Natural killer cell (primary cell): ENCODE measurements around the gene TIMP2. TPM values are rescaled to one million over a fixed set of nuclear protein-coding genes. Genes with fewer than 3 reads are reported as not detected.

ENCODE experiments used
- ATAC-seq, 3 donors: fragments of 150-1000 bp in 2 of 3; fragments of 200-7000 bp in 1 of 3; cut with Tn5 transposase; 1 replicate in 1 of 3; 2 replicates in 2 of 3; pipeline ENCODE4 v1.10.0; 2021; ENCODE audit warnings: mild to moderate bottlenecking in 2 of 3, moderate library complexity in 2 of 3
- DNase-seq, 2 donors: peaks; one replicate each; pipeline versions ENCODE4 v3.0.0 to v3.0.0-alpha.2; 2013 to 2021; ENCODE audit warnings: mixed read lengths in 1 of 2
- H3K27ac ChIP-seq: one replicate; pipeline ENCODE4 v1.5.1; 2013; ENCODE audit warnings: mild to moderate bottlenecking, low read length
- H3K27me3 ChIP-seq: one replicate; pipeline ENCODE4 v1.6.1; 2013; ENCODE audit warnings: low read length; ENCODE audit not compliant: control insufficient read depth, insufficient read depth
- H3K36me3 ChIP-seq: one replicate; pipeline ENCODE4 v1.6.1; 2013; ENCODE audit warnings: low read length; ENCODE audit not compliant: control insufficient read depth, insufficient read depth
- H3K4me1 ChIP-seq: one replicate; pipeline ENCODE4 v1.6.1; 2013; ENCODE audit warnings: low read length; ENCODE audit not compliant: control insufficient read depth, insufficient read depth
- H3K4me3 ChIP-seq: one replicate; pipeline ENCODE4 v1.5.1; 2013; ENCODE audit warnings: low read length
- H3K9me3 ChIP-seq: one replicate; pipeline ENCODE4 v1.6.1; 2013; ENCODE audit warnings: low read length; ENCODE audit not compliant: control insufficient read depth, insufficient read depth
- H3K27ac Mint-ChIP-seq, 2 donors: one replicate each; pipeline ENCODE4 v1.8.0; 2022; ENCODE audit warnings: mild to moderate bottlenecking in 2 of 2, mixed read lengths in 2 of 2, moderate library complexity in 1 of 2
- H3K27me3 Mint-ChIP-seq, 2 donors: one replicate each; pipeline ENCODE4 v1.8.0; 2022; ENCODE audit warnings: low read depth in 2 of 2, mixed read lengths in 2 of 2
- H3K36me3 Mint-ChIP-seq: one replicate; pipeline ENCODE4 v1.8.0; 2022; ENCODE audit warnings: mixed read lengths
- H3K4me1 Mint-ChIP-seq, 2 donors: one replicate each; pipeline ENCODE4 v1.8.0; 2022; ENCODE audit warnings: mixed read lengths in 2 of 2
- H3K4me3 Mint-ChIP-seq: one replicate; pipeline ENCODE4 v1.8.0; 2022; ENCODE audit warnings: mild to moderate bottlenecking, moderate library complexity, mixed read lengths
- H3K9me3 Mint-ChIP-seq, 2 donors: one replicate each; pipeline ENCODE4 v1.8.0; 2022; ENCODE audit warnings: mixed read lengths in 2 of 2
- WGBS: methylation state at CpG from one replicate; pipeline ENCODE4 v1.1.7; 2013; ENCODE audit warnings: missing lambda C conversion rate; ENCODE audit not compliant: insufficient coverage; 5-methylcytosine and 5-hydroxymethylcytosine counted together
- intact Hi-C: fragments of 100-400 bp; cut with micrococcal nuclease; formaldehyde crosslinking; loops from one replicate; pipeline ENCODE4 v1.14.2; 2022
- total RNA-seq, 4 donors: library from RNA; stranded (reverse); fragments of 120-200 nt in 1 of 4; gene quantifications; one replicate each; pipeline versions ENCODE4 v1.2.3 to v1.2.4, GENCODE V29; 2013 to 2022
- TF ChIP-seq, protein P1 (sequence below): fragments of 200-600 bp; IDR thresholded peaks from one replicate; pipeline ENCODE4 v1.8.0; 2022; ENCODE audit warnings: antibody characterized with exemption

The TIMP2 gene
- total RNA-seq, 3 donors from 2014 or later (not counting 1 experiment from before 2014, with no cell fraction given): 3.6 to 8.2 (median 7.1) TPM

- H3K27ac ChIP-seq: no peak overlapping the region
- no peak overlapping the region for H3K4me3 Mint-ChIP-seq
- no peaks in the 10 kb centered on the region for H3K36me3 ChIP-seq
Observed at GRCh38 chr17:78901806-78902205, 23.4 kb downstream of the TIMP2 start.

DNA sequence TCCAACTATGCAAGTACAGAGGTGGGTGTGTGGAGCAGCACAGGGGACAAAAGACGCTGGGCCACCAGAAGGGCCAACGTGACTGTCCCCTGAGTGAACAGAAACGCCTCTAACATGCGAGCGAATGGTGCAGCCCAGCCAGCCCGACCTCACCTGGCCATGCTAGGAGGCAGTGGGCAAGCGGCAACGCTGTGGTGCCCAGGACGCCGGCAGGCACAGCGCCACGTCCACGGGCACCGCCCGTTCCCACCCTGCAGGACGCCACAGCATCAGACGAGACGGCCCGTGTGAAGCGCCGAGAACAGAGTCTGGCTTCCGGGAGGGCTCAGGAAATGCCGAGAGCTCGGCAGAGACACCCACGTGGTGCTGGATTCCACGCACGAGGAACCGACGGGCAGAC lies 24.4 kb downstream of the TIMP2 start:
- intact Hi-C loops: no loop called here
- Mint-ChIP-seq H3K36me3 (no peaks in the 10 kb centered on the region), H3K4me1 (no peaks in the 10 kb centered on the region), H3K27me3 (no peaks in the 10 kb centered on the region), H3K4me3 (no peak overlapping the region), H3K9me3 (no peaks in the 10 kb centered on the region), H3K27ac (no peak overlapping the region)
- TF ChIP-seq, protein P1, sequence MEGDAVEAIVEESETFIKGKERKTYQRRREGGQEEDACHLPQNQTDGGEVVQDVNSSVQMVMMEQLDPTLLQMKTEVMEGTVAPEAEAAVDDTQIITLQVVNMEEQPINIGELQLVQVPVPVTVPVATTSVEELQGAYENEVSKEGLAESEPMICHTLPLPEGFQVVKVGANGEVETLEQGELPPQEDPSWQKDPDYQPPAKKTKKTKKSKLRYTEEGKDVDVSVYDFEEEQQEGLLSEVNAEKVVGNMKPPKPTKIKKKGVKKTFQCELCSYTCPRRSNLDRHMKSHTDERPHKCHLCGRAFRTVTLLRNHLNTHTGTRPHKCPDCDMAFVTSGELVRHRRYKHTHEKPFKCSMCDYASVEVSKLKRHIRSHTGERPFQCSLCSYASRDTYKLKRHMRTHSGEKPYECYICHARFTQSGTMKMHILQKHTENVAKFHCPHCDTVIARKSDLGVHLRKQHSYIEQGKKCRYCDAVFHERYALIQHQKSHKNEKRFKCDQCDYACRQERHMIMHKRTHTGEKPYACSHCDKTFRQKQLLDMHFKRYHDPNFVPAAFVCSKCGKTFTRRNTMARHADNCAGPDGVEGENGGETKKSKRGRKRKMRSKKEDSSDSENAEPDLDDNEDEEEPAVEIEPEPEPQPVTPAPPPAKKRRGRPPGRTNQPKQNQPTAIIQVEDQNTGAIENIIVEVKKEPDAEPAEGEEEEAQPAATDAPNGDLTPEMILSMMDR: no peak
- Histone ChIP-seq H3K4me1 (no peaks in the 10 kb centered on the region), H3K9me3 (no peaks in the 10 kb centered on the region), H3K27me3 (no peaks in the 10 kb centered on the region), H3K27ac (no peak overlapping the region), H3K36me3 (no peaks in the 10 kb centered on the region), H3K4me3 (no peak overlapping the region)
- no peak for ATAC-seq
- 90% methylated on average over 29 of the region's 29 CpGs for WGBS
- no peak for DNase-seq

More at GRCh38 chr17:78901806-78902205, 23.4 kb downstream of the TIMP2 start:
- Mint-ChIP-seq H3K27me3 (no peaks in the 10 kb centered on the region), H3K4me1 (no peaks in the 10 kb centered on the region), H3K27ac (no peak overlapping the region), H3K36me3 (no peaks in the 10 kb centered on the region), H3K9me3 (no peaks in the 10 kb centered on the region)
- Histone ChIP-seq H3K4me3 (no peak overlapping the region), H3K9me3 (no peaks in the 10 kb centered on the region), H3K27me3 (no peaks in the 10 kb centered on the region), H3K4me1 (no peaks in the 10 kb centered on the region)
- intact Hi-C loops: no loop called here
- no peak for DNase-seq
- no peak for ATAC-seq
- TF ChIP-seq, protein P1: no peak
- WGBS: 88% methylated on average over 10 of the region's 10 CpGs

DNA sequence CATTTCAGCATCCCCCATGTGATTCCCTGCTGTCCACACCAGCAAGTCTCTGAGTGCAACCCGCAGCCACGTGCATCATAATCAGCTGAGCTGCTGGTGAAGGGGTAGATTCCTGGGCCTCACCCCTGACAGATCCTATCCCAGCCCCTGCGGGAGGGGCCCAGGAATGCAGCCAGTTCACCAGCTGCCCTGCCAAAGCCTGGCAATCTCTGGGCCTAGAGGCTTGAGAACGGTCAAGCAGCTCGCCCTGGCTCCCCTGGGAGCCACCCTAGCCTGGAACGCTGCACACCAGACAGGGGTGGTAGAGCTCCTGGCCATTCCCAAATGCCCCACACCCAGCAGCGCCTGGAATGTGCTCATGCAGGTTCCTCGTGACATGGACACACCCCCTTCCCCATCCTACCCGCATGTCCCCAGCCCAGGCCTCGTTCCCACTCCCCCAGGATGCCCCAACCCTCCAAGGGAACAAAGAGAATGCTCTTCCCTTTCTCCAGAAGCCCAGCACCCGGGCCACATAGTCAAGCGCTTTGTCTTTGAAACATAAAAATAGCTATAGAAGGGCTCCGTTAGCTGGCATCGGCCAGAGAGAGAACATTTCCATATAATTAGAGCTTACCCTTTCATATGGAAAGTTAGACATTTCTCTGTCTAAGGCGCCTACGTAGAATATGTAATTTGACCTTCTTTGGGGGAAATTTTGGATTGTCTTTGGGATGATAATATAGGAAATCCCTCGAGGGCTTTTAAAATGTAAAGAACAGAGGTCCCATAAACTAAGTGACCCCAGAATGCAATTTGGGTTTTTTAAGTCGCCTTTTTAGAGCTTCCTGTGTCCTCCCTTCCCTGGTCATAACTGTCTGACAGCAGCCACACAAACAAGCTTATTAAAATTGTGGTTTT lies 25.6 kb downstream of the TIMP2 start:
- Histone ChIP-seq H3K9me3 (no peaks in the 10 kb centered on the region), H3K27me3 (no peaks in the 10 kb centered on the region), H3K4me1 (no peaks in the 10 kb centered on the region), H3K36me3 (no peaks in the 10 kb centered on the region), H3K27ac (no peak overlapping the region), H3K4me3 (no peak overlapping the region)
- H3K27me3 Mint-ChIP-seq: no peaks in the 10 kb centered on the region
- H3K4me1 Mint-ChIP-seq: no peaks in the 10 kb centered on the region
- intact Hi-C loops: no loop called here
- no peak overlapping the region for H3K4me3 Mint-ChIP-seq
- DNase-seq (no peak), ATAC-seq (no peak)
- H3K36me3 Mint-ChIP-seq: no peaks in the 10 kb centered on the region
- WGBS: 77% methylated on average over 18 of the region's 18 CpGs
- TF ChIP-seq, protein P1: no peak
- H3K9me3 Mint-ChIP-seq: no peaks in the 10 kb centered on the region
- no peak overlapping the region for H3K27ac Mint-ChIP-seq
